ENCODE results near the gene SGIP1. TPM values are rescaled to one million over a fixed set of nuclear protein-coding genes. Genes with fewer than 3 reads are reported as not detected.
"Not testable (repeated sequence)": the region's sequence is repeated elsewhere in the genome, so short reads cannot be mapped to it uniquely, and the experiment has no call there.

SGIP1 gene
- total RNA-seq, 1 donor from 2014 or later = not detected

- Mint-ChIP-seq H3K9me3 (no peaks in the 10 kb centered on the region), H3K27me3 (no peaks in the 10 kb centered on the region), H3K36me3 (ENCODE audit: low read depth) (no peaks in the 10 kb centered on the region), H3K4me3 (no peak overlapping the region), H3K27ac (no peak overlapping the region), H3K4me1 (no peaks in the 10 kb centered on the region)
- intact Hi-C loops (cut with micrococcal nuclease) = no loop called here
- no peak for DNase-seq
Observed at GRCh38 chr1:66695116-66695515, 161.2 kb downstream of the SGIP1 start.

- H3K27ac Mint-ChIP-seq = no peak overlapping the region
- DNase-seq = no peak
- intact Hi-C loops (cut with micrococcal nuclease) = no loop called here
- H3K9me3 Mint-ChIP-seq = no peaks in the 10 kb centered on the region
- no peak overlapping the region for H3K4me3 Mint-ChIP-seq
- H3K27me3 Mint-ChIP-seq = peaks cover 2% of the 10 kb centered on the region
- H3K36me3 Mint-ChIP-seq (ENCODE audit: low read depth) = no peaks in the 10 kb centered on the region
- H3K4me1 Mint-ChIP-seq = no peaks in the 10 kb centered on the region
Observed at GRCh38 chr1:66696771-66697170, 162.8 kb downstream of the SGIP1 start.

DNA sequence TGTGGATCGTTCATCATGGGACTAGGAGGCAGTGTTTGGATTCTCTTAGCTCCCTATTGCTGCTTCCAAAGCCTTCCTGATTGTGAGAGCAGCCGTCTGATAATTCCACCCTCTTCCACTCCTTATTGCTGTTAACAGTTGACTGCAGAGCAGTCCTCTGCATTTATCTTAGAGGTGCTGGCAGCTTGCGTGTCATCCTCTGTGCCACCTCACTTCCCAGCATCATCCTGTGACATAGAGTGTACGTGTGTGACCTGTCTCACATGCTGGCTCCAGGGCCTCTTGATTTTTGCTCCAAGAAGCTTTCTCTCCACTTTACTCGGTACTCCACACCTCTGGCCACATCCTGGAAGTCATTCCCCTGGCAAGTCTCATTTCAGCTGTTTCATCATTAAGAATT is 165.3 kb downstream of the SGIP1 start:
- no peak overlapping the region for H3K4me3 Mint-ChIP-seq
- H3K9me3 Mint-ChIP-seq = no peaks in the 10 kb centered on the region
- intact Hi-C loops (cut with micrococcal nuclease) = no loop called here
- no peak overlapping the region for H3K27ac Mint-ChIP-seq
- DNase-seq = no peak
- H3K36me3 Mint-ChIP-seq (ENCODE audit: low read depth) = no peaks in the 10 kb centered on the region
- no peaks in the 10 kb centered on the region for H3K4me1 Mint-ChIP-seq
- H3K27me3 Mint-ChIP-seq = peaks cover 8% of the 10 kb centered on the region

- Mint-ChIP-seq H3K36me3 (ENCODE audit: low read depth) (no peaks in the 10 kb centered on the region), H3K4me3 (no peak overlapping the region), H3K4me1 (no peaks in the 10 kb centered on the region), H3K27me3 (peaks cover 18% of the 10 kb centered on the region), H3K27ac (no peak overlapping the region), H3K9me3 (no peaks in the 10 kb centered on the region)
- intact Hi-C loops (cut with micrococcal nuclease) = no loop called here
- no peak for DNase-seq
Observed at GRCh38 chr1:66704177-66704875, 170.4 kb downstream of the SGIP1 start.

GRCh38 chr1:66705110-66705509 is 171.2 kb downstream of the SGIP1 start:
- Mint-ChIP-seq H3K27ac (no peak overlapping the region), H3K9me3 (no peaks in the 10 kb centered on the region), H3K4me3 (no peak overlapping the region), H3K4me1 (no peaks in the 10 kb centered on the region), H3K27me3 (peaks cover 20% of the 10 kb centered on the region), H3K36me3 (ENCODE audit: low read depth) (no peaks in the 10 kb centered on the region)
- intact Hi-C loops (cut with micrococcal nuclease) = no loop called here
- no peak for DNase-seq

DNA sequence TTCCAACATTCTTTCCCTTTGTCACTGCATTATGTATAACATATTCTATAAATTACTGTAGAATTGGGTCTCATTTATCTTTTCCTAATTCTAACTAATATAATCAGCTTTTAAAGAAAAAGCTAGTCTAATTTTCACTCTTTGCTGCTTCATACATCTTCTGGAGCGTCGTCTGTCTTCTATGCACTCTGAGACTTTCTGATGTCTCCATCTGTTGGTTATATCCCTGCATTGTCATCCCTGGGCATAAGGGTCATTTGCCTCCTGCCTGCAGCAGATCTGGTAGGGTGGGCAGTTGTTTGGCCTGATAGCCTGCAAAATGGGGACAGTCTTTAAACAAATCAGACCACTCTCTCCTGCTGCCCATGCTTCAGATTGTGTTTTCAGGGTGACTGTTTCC is 177.5 kb downstream of the SGIP1 start:
- Mint-ChIP-seq H3K4me1 (no peaks in the 10 kb centered on the region), H3K4me3 (no peak overlapping the region), H3K9me3 (no peaks in the 10 kb centered on the region), H3K27me3 (peaks cover 25% of the 10 kb centered on the region), H3K27ac (no peak overlapping the region), H3K36me3 (ENCODE audit: low read depth) (no peaks in the 10 kb centered on the region)
- DNase-seq = no peak
- intact Hi-C loops (cut with micrococcal nuclease) = no loop called here

- DNase-seq = no peak
- H3K4me1 Mint-ChIP-seq = no peaks in the 10 kb centered on the region
- H3K36me3 Mint-ChIP-seq (ENCODE audit: low read depth) = no peaks in the 10 kb centered on the region
- H3K9me3 Mint-ChIP-seq = no peaks in the 10 kb centered on the region
- H3K27ac Mint-ChIP-seq = no peak overlapping the region
- peaks cover 30% of the 10 kb centered on the region for H3K27me3 Mint-ChIP-seq
- no peak overlapping the region for H3K4me3 Mint-ChIP-seq
- intact Hi-C loops (cut with micrococcal nuclease) = no loop called here
Observed at GRCh38 chr1:66712839-66713238, 178.9 kb downstream of the SGIP1 start.

DNA sequence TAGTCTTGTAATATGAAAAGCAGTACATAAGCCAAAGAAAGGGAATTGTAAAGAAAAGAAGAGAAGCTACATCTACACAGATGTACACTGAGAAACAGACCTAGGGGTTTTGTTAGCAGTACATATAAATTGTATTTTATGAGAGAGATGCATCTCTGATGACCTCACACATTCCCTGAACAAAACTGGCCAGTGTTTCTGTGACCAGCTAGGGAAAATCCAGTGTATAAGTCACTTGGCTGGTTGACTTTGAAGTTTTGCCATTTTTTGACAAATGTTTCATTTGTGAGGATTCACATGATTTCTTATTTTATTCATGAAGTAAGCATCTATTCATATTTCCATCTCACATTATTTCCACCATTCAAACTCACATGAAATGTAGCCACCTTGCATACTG is 190.0 kb downstream of the SGIP1 start:
- intact Hi-C loops (cut with micrococcal nuclease) = no loop called here
- Mint-ChIP-seq H3K27me3 (peaks cover 19% of the 10 kb centered on the region), H3K4me3 (no peak overlapping the region), H3K27ac (no peak overlapping the region), H3K36me3 (ENCODE audit: low read depth) (no peaks in the 10 kb centered on the region), H3K9me3 (no peaks in the 10 kb centered on the region), H3K4me1 (peaks cover 10% of the 10 kb centered on the region)
- no peak for DNase-seq

DNA sequence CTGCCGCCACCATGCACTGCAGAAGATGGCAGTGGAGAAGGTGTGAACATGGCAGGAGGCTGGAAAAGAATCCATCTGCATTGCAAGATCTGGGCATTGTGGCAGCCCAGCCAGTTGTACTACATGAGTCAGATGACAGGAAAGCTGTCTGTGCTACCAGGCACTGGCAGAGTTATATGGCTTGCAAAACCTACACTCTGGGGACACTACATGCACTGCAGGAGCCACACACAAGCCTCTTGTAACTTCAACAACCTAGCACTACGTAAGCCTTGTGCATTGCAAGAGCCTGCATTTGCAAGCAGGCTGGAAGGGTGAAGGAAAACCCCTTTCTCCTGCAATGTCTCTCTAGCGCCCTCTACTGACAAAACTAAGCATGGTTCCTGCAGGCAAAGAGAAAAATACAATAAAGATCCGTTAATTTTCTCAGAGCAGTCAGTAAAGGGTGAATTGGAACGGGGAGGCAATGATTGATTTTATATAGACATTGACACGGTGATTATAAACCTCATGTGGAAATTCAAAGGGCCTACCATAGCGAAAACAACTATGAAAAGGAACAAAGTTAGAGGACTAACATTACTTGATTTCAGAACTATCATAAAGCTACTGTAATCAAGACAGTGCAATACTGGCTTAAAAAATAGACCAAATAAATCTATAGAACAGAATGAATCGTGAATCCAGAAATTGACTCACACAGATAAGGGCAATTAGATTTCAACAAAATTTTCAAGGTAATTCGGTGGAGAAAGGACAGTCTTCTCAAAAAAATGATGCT is 192.1 kb downstream of the SGIP1 start:
- Mint-ChIP-seq H3K27me3 (peaks cover 13% of the 10 kb centered on the region), H3K27ac (no peak overlapping the region), H3K9me3 (no peaks in the 10 kb centered on the region), H3K36me3 (ENCODE audit: low read depth) (no peaks in the 10 kb centered on the region), H3K4me1 (peaks cover 12% of the 10 kb centered on the region), H3K4me3 (no peak overlapping the region)
- intact Hi-C loops (cut with micrococcal nuclease) = loop anchor here (2.0 to 5.0 kb wide), 3 partner anchors 119 to 767 kb away; no protein-coding TSS in a partner anchor
- DNase-seq = peak; percentile 91

DNA sequence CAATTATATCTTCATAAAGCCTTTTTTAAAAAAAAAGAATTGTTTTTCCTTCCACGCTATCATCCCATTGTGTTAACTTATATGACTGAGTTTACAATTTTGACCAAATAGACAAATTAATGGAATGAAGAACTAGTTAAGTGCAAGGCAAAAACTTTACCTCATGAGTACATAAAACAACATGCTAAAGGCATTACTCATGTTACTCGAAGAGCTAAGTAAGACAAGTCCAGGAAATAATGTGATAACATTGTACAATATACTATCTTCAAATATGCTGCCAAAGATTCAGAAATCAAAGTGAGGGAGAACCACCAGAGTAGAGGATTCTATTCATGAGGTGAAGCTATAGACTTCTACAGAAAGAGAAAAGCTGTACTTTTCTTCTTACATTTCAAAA is 194.1 kb downstream of the SGIP1 start:
- no peaks in the 10 kb centered on the region for H3K9me3 Mint-ChIP-seq
- no peak overlapping the region for H3K4me3 Mint-ChIP-seq
- H3K27me3 Mint-ChIP-seq = peaks cover 5% of the 10 kb centered on the region
- H3K27ac Mint-ChIP-seq = no peak overlapping the region
- no peak for DNase-seq
- H3K4me1 Mint-ChIP-seq = peaks cover 20% of the 10 kb centered on the region
- intact Hi-C loops (cut with micrococcal nuclease) = loop anchor here (5.0 kb wide), 2 partner anchors 121 to 476 kb away; no protein-coding TSS in a partner anchor
- no peaks in the 10 kb centered on the region for H3K36me3 Mint-ChIP-seq (ENCODE audit: low read depth)

- H3K9me3 Mint-ChIP-seq; DNase-seq; H3K4me3 Mint-ChIP-seq; H3K27me3 Mint-ChIP-seq; H3K27ac Mint-ChIP-seq; H3K36me3 Mint-ChIP-seq (ENCODE audit: low read depth): not testable (repeated sequence)
- intact Hi-C loops (cut with micrococcal nuclease) = loop anchor here (5.0 kb wide), 2 partner anchors 121 to 476 kb away; no protein-coding TSS in a partner anchor
- H3K4me1 Mint-ChIP-seq = peaks cover 20% of the 10 kb centered on the region
Observed at GRCh38 chr1:66728716-66729115, 194.8 kb downstream of the SGIP1 start.

DNA sequence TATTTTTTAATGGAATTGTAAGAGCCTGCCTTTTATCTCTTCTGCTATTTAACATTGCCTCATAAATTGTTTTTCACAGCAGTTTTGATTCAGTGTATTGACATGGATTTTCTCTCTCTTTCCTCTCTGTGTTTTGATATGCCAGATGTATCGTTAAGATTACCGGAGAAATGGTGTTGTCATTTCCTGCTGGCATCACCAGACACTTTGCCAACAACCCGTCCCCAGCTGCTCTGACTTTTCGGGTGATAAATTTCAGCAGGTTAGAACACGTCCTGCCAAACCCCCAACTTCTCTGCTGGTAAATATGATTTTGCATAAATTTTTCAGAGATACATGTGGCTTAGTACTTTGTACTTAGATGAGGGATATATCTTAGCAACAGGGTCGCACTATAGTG is 195.2 kb downstream of the SGIP1 start:
- peak; percentile 63 for DNase-seq
- H3K9me3 Mint-ChIP-seq = no peaks in the 10 kb centered on the region
- H3K27me3 Mint-ChIP-seq = peaks cover 5% of the 10 kb centered on the region
- H3K27ac Mint-ChIP-seq = no peak overlapping the region
- H3K4me1 Mint-ChIP-seq = peaks cover 20% of the 10 kb centered on the region
- intact Hi-C loops (cut with micrococcal nuclease) = loop anchor here (5.0 kb wide), 2 partner anchors 122 to 477 kb away; no protein-coding TSS in a partner anchor
- no peak overlapping the region for H3K4me3 Mint-ChIP-seq
- H3K36me3 Mint-ChIP-seq (ENCODE audit: low read depth) = no peaks in the 10 kb centered on the region

- H3K27me3 Mint-ChIP-seq = peaks cover 4% of the 10 kb centered on the region
- H3K4me1 Mint-ChIP-seq = peaks cover 20% of the 10 kb centered on the region
- no peaks in the 10 kb centered on the region for H3K9me3 Mint-ChIP-seq
- no peak for DNase-seq
- H3K36me3 Mint-ChIP-seq (ENCODE audit: low read depth) = no peaks in the 10 kb centered on the region
- no peak overlapping the region for H3K4me3 Mint-ChIP-seq
- H3K27ac Mint-ChIP-seq = no peak overlapping the region
- intact Hi-C loops (cut with micrococcal nuclease) = loop anchor here (5.0 kb wide), 2 partner anchors 122 to 477 kb away; no protein-coding TSS in a partner anchor
Observed at GRCh38 chr1:66729523-66729922, 195.6 kb downstream of the SGIP1 start.

DNA sequence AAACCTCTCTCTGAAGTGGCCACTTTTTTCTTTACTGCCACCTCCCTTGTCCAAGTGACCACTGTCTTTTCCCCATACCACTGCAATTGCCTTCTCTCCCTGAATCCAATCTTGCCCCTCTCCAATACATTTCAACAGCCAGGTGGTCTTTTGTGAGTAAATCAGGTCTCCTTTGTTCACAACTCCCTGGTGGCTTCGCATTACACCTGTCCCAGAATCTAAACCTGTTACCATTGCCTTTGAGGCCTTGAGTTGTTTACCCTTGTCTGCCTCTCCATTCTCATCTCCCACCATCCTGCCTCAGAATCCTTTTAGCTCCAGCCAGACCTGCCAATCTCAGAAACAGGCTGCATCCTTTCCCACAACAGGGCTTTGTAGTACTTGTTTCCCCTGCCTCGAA is 196.5 kb downstream of the SGIP1 start:
- DNase-seq = no peak
- H3K27ac Mint-ChIP-seq = no peak overlapping the region
- H3K9me3 Mint-ChIP-seq = no peaks in the 10 kb centered on the region
- no peak overlapping the region for H3K4me3 Mint-ChIP-seq
- H3K36me3 Mint-ChIP-seq (ENCODE audit: low read depth) = no peaks in the 10 kb centered on the region
- intact Hi-C loops (cut with micrococcal nuclease) = no loop called here
- peaks cover 4% of the 10 kb centered on the region for H3K27me3 Mint-ChIP-seq
- peaks cover 20% of the 10 kb centered on the region for H3K4me1 Mint-ChIP-seq

Measured in activated CD4-positive, alpha-beta T cell treated with anti-CD3 and anti-CD28 coated beads, Interleukin-2, amount 10 ng/mL, durations not matched to agents 24 days and 14 days (primary cell).